Measurements from ENCODE around the gene GPC3.

DNA sequence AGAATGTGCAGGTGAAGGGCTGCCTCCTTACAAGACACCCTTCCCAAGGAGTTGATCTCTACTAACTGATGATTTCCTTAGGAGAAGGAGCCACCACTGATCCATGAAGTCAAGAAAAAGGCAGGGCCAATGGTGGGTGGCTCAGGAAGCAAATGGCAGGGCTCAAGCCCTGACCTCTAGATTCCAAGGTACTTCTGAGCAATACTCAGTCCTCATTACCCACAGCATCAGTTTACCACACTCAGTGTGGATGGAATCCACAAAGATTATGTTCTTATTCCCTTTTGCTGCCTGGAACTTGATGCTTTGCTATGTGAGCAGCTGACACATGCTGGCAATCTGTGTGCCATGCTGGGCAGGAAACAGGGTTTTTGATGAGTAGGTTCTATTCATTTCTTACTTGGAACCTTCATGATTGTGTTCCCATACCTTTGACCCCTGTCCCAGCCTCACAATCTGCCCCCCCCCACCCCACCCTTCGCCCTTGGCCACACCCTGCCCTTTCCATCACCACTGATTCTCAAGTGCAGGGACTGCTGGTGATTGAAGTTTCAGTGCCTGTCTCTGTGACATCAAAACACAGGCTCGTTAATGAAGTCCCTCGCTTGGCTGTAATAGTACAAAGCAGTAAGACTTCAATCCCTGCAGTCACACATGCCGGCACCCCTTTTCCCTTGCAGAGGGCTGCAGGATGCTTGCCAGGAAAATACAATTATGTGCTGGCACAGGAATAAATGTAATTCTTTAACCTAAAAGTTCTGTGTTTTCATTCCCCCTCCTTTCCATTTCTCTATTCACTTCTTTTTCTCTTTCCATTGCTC, 434.5 kb downstream of the GPC3 start:
- TF ChIP-seq, protein P1, sequence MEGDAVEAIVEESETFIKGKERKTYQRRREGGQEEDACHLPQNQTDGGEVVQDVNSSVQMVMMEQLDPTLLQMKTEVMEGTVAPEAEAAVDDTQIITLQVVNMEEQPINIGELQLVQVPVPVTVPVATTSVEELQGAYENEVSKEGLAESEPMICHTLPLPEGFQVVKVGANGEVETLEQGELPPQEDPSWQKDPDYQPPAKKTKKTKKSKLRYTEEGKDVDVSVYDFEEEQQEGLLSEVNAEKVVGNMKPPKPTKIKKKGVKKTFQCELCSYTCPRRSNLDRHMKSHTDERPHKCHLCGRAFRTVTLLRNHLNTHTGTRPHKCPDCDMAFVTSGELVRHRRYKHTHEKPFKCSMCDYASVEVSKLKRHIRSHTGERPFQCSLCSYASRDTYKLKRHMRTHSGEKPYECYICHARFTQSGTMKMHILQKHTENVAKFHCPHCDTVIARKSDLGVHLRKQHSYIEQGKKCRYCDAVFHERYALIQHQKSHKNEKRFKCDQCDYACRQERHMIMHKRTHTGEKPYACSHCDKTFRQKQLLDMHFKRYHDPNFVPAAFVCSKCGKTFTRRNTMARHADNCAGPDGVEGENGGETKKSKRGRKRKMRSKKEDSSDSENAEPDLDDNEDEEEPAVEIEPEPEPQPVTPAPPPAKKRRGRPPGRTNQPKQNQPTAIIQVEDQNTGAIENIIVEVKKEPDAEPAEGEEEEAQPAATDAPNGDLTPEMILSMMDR (IDR thresholded peaks at IDR 0.05), result no peak
- TF ChIP-seq POLR2A (IDR thresholded peaks at IDR 0.05) (no peak), POLR2AphosphoS5 (IDR thresholded peaks at IDR 0.05) (no peak), EP300 (IDR thresholded peaks at IDR 0.05) (no peak)

Data from suprapubic skin (tissue), 4 donors.